Activated CD4-positive, alpha-beta T cell treated with anti-CD3 and anti-CD28 coated beads for 24 hours (primary cell): ENCODE measurements around the gene MAPK6.

Experiments
- DNase-seq, 2 donors: peaks; one replicate each; pipeline ENCODE4 v3.0.0-alpha.2; 2020; ENCODE audit warnings: low read depth in 2 of 2

The MAPK6 gene

DNA sequence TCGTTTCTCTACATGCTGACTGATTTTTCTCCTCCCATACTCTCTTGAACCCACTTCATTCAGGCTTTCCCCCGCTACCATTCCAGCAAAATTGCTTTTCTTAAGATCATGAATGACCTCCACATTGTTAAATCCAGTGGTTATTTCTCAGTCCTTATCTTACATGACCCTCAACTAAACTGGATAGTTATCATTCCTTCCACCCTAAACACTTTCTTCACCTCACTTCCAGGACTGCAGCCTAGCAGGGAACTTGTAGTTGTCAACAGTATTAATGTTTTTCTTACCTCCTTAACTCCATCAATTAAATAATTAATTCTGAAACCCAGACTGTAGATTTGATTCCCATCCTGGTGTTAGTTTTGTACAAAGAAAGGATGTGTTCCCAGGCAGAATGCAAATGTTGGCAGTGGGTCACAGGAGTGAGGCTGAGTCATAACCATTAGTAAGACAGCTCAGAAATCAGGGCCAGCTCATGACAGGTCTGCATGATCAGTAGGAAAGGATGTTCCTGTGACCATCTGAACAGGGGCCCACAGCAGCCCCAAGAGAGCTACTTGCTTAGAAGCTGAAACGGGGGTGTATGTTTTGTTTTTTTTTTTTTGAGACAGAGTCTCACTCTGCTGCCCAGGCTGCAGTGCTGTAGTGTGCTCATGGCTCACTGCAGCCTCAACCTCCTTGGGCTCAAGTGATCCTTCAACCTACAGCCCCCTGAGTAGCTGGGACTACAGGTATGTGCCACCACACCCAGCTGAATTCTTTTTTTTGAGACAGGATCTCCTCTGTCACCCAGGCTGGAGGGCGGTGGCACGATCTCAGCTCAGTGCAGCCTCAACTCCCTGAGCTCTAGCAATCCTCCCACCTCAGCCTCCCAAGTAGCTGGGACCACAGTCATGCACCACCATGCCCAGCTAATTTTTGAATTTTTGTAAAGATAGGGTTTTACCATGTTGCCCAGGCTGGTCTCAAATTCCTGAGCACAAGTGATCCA lies 84.5 kb downstream of the MAPK6 start:
- no peak for DNase-seq

DNA sequence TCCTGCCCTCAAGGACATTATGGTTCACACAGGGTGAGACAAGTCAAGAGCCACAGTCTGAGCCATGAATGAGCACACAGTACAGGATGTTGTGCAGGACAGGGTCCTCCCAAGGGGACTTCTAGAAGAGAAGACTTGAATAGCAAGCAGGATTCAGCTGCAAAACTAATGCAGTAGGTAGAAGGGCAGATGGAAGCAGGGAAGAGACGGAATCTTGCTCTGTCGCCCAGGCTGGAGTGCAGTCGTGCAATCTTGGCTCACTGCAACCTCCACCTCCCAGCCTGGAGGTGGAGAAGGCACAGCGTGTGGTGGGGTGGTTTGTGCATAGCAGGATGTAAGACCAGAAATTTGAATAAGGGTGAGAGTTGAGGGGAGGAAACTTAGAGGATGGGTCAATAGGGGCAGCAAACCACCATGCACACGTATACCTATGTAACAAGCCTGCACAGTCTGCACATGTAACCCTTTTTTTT lies 85.5 kb downstream of the MAPK6 start:
- no peak for DNase-seq

GRCh38 chr15:52105846-52106245 lies 86.8 kb downstream of the MAPK6 start:
- no peak for DNase-seq

- no peak for DNase-seq
Observed at GRCh38 chr15:52106641-52107040, 87.6 kb downstream of the MAPK6 start.

DNA sequence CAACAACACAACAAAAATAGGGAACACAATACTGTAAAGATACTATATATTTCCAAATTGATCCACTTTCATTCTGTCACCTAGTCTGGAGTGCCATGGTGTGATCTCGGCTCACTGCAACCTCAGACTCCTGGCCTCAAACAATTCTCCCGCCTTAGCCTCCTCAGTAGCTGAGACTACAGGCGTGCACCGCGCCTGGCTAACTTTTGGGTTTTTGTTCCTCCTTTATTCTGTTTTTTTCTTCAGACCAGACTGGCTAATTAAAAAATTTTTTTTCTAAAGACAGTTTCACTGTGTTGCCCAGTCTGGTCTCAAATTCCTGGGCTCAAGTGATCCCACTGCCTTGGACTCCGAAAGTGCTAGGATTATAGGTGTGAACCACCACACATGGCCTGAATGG lies 88.2 kb downstream of the MAPK6 start:
- no peak for DNase-seq

GRCh38 chr15:52109559-52110451 lies 90.8 kb downstream of the MAPK6 start:
- no peak for DNase-seq

DNA sequence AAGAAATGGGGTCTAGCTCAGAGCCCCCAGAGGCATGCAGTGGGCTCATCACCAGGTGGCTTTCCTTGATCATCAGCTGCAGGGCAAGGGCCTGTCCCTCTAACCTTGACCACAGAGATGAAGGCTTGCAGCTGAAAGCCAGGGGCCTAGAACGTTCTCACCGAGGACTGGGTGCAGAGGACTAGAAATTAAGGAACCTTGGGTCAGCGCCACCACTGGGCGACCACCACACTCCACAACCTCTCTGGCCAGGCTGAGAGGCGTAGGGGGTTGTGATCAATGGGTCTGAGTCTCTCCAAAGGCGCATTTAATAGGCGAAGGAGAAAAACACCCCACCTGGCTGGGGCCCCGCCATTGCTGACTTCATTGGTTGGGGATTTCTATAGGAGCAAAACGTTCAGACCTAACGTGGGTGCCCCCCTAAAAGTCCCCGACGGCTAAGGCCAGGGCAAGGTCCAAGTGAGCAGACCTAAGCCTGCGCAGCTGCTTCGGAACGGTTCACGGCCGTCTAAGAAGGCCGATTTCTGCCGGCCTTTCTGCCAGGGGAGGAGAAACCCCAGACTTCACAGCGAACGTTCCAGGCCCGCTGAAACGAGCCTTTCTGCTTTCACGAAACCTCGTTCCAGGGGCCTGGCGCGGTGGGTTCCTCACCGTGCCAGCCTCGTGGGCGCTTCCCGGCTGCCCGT lies 92.6 kb downstream of the MAPK6 start:
- DNase-seq, result no peak

- DNase-seq, result peak in 1 of 2 donors; percentile 33
Observed at GRCh38 chr15:52112203-52112750, 93.3 kb downstream of the MAPK6 start.

- no peak for DNase-seq
Observed at GRCh38 chr15:52113235-52113634, 94.2 kb downstream of the MAPK6 start.

DNA sequence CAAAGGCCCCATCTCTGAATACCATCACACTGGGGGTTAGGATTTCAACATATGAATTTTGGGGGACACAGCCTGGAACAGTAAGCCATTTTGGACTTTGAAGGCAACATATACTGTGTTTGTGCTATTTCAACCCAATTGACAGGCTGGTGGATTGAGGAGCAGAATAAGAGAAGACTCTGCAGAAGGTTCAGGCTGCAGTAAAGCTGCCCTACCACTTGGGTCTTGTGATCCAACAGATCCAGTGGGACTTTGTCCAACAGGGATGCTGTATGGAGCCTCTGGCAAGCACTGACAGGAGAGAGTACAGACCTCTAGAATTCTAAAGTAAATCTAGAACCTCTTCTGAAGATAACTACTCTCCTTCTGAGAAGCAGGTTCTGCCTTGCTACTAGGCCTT lies 94.7 kb downstream of the MAPK6 start:
- DNase-seq, result no peak

DNA sequence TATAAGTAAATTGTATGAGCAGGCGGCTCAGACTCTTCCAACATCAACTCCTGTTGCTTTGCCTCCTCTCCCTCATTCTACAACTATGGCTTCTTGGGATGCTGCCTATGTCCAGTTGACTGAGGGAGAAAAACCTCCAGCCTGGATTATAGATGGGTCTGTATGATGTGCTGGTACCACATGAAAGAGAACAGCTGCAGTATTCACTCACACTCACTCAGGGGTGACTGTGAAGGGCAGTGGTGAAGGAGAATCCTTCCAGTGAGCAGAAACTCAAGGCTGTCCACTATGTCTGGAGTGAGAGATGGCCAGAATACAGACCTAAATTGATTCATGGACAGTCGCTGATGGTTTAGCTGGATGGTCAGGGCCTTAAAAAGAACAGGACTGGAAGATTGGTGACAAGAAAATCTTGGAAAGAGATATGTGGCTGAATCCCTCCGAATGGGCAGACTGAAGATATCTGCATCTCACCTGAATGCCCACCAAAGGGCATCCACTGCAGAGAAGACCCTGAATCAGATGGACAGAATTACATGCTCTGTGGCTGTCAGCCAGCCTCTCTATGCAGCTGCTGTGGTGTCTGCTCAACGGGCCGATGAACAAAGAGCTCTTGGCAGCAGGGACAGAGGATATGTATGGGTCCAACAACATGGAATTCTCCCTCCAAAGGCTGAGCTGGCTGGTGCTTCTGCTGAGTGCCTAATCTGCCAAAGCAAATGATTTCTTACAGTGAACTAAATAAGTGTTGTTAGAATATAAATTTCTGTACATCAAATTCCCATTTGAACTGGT lies 95.4 kb downstream of the MAPK6 start:
- no peak for DNase-seq

GRCh38 chr15:52115598-52116427 lies 96.8 kb downstream of the MAPK6 start:
- no peak for DNase-seq
